Stomach (tissue), 9 donors: ENCODE results near the gene AKAP12. TPM values are rescaled to one million over a fixed set of nuclear protein-coding genes. Genes with fewer than 3 reads are reported as not detected.

Experiments
- DNase-seq, 2 donors: peaks; one replicate each; pipeline versions ENCODE4 v3.0.0 to v3.0.0-alpha.2; 2013 to 2019
- H3K27ac ChIP-seq, 5 donors: fragments of 200-600 bp in 4 of 5; sonication (generic) in 4 of 5; one replicate each; pipeline ENCODE4 v1.5.1; 2013 to 2019; ENCODE audit warnings: mild to moderate bottlenecking in 1 of 5, moderate library complexity in 1 of 5
- H3K27me3 ChIP-seq, 3 donors: fragments of 200-600 bp; sonication (generic); one replicate each; pipeline ENCODE4 v1.5.1; 2017 to 2019; ENCODE audit warnings: mixed run types in 1 of 3
- H3K36me3 ChIP-seq, 4 donors: fragments of 200-600 bp; sonication (generic); 1 replicate in 3 of 4; 2 replicates in 1 of 4; pipeline ENCODE4 v1.5.1; 2016 to 2019
- H3K4me1 ChIP-seq, 4 donors: fragments of 200-600 bp; sonication (generic); one replicate each; pipeline ENCODE4 v1.5.1; 2016 to 2019
- H3K4me3 ChIP-seq, 4 donors: fragments of 200-600 bp; sonication (generic) in 3 of 4; one replicate each; pipeline ENCODE4 v1.5.1; 2016 to 2019; ENCODE audit warnings: mild to moderate bottlenecking in 1 of 4
- H3K9me3 ChIP-seq, 4 donors: fragments of 200-600 bp; sonication (generic); one replicate each; pipeline ENCODE4 v1.5.1; 2016 to 2019
- CTCF ChIP-seq, 7 experiments: fragments of 450-650 bp in 4 of 7; fragments of 200-600 bp in 3 of 7; sonication (generic) in 3 of 7; IDR thresholded peaks; one replicate each; pipeline ENCODE4 v1.5.1; 2016 to 2019; ENCODE audit warnings: antibody characterized with exemption in 7 of 7, control low read depth in 2 of 7, mild to moderate bottlenecking in 1 of 7
- EP300 ChIP-seq: sonication (generic); formaldehyde crosslinking; IDR thresholded peaks from one replicate; pipeline ENCODE4 v1.6.1; 2017; ENCODE audit warnings: antibody characterized with exemption
- POLR2A ChIP-seq, 4 donors: fragments of 450-650 bp; IDR thresholded peaks; one replicate each; pipeline ENCODE4 v1.6.1; 2016; ENCODE audit warnings: antibody characterized with exemption in 4 of 4, control low read depth in 2 of 4, mild to moderate bottlenecking in 1 of 4, moderate library complexity in 1 of 4
- POLR2AphosphoS5 ChIP-seq, 3 donors: sonication (generic); formaldehyde crosslinking; IDR thresholded peaks; one replicate each; pipeline ENCODE4 v1.6.1; 2016; ENCODE audit warnings: antibody characterized with exemption in 3 of 3
- WGBS, 5 donors: extraction: QIAGEN DNeasy Blood & Tissue Kit in 3 of 5; methylation state at CpG; one replicate each; pipeline versions ENCODE4 v1.1.5 to v1.1.7; 2013 to 2018; 5-methylcytosine and 5-hydroxymethylcytosine counted together
- intact Hi-C: fragments of 100-400 bp; cut with DNase I; formaldehyde crosslinking; loops from one replicate; pipeline ENCODE4 v1.15.1; 2023; ENCODE audit warnings: low total_unique reads
- polyA plus RNA-seq, 3 donors: library from polyadenylated mRNA; stranded (reverse); fragments of 200-250 nt; gene quantifications; one replicate each; pipeline ENCODE4 v1.2.3, GENCODE V29; 2013
- total RNA-seq, 5 donors: library from RNA; depleted of rRNA; stranded (reverse); fragments of >200 nt; gene quantifications; one replicate each; pipeline versions ENCODE4 v1.1.0 to v1.2.3, GENCODE V29; 2014 to 2016
- donor health status: healthy with polysubstance abuse.
- donor health status: Bipolar disorder and iron deficiency.
- donor health status: healthy.

The AKAP12 gene
- total and polyA plus RNA-seq, 8 donors: 4.2 to 110 (median 35.0) TPM

GRCh38 chr6:151252634-151253033 is 12.9 kb downstream of the AKAP12 start:
- Histone ChIP-seq H3K27ac (no peak overlapping the region), H3K36me3 (no peaks in the 10 kb centered on the region), H3K4me1 (peaks cover 0 to 19% (median 3%) of the 10 kb centered on the region in 4 donors), H3K9me3 (no peaks in the 10 kb centered on the region), H3K4me3 (no peak overlapping the region), H3K27me3 (no peaks in the 10 kb centered on the region)
- intact Hi-C loops: no loop called here
- 91 to 96% (median 95%) methylated on average over 6 of the region's 6 CpGs for WGBS, 5 donors
- TF ChIP-seq CTCF (IDR thresholded peaks at IDR 0.05): no peak
- TF ChIP-seq EP300: no peak
- TF ChIP-seq POLR2A (IDR thresholded peaks at IDR 0.05): no peak
- no peak for TF ChIP-seq POLR2AphosphoS5 (IDR thresholded peaks at IDR 0.05)
- DNase-seq: no peak

GRCh38 chr6:151254451-151255081 is 14.8 kb downstream of the AKAP12 start:
- peak in 1 of 2 donors; percentile 48 for DNase-seq
- no peaks in the 10 kb centered on the region for H3K9me3 ChIP-seq
- intact Hi-C loops: no loop called here
- H3K27me3 ChIP-seq: no peaks in the 10 kb centered on the region
- no peak overlapping the region for H3K4me3 ChIP-seq
- H3K4me1 ChIP-seq: peaks cover 0 to 23% (median 9%) of the 10 kb centered on the region in 4 donors
- no peaks in the 10 kb centered on the region for H3K36me3 ChIP-seq
- peak overlapping the region in 4 of 5 donors; percentile 42 to 70 (median 48) for H3K27ac ChIP-seq
- TF ChIP-seq EP300: no peak
- TF ChIP-seq POLR2AphosphoS5 (IDR thresholded peaks at IDR 0.05): peak in 1 of 3 donors; percentile 27
- 55 to 67% (median 60%) methylated on average over 13 to 14 of the region's 14 CpGs for WGBS, 5 donors

- H3K9me3 ChIP-seq: no peaks in the 10 kb centered on the region
- WGBS, 5 donors: 69 to 80% (median 79%) methylated on average over 3 of the region's 3 CpGs
- intact Hi-C loops: no loop called here
- H3K36me3 ChIP-seq: no peaks in the 10 kb centered on the region
- no peak for DNase-seq
- TF ChIP-seq CTCF (IDR thresholded peaks at IDR 0.05): no peak
- TF ChIP-seq EP300: no peak
- TF ChIP-seq POLR2AphosphoS5 (IDR thresholded peaks at IDR 0.05): no peak
- no peak for TF ChIP-seq POLR2A (IDR thresholded peaks at IDR 0.05)
- peaks cover 0 to 23% (median 9%) of the 10 kb centered on the region in 4 donors for H3K4me1 ChIP-seq
- peak overlapping the region in 3 of 5 donors; percentile 43 to 70 (median 53) for H3K27ac ChIP-seq
- H3K4me3 ChIP-seq: no peak overlapping the region
- H3K27me3 ChIP-seq: no peaks in the 10 kb centered on the region
These were observed 16.0 kb downstream of the AKAP12 start for GRCh38 chr6:151255811-151256210.

GRCh38 chr6:151257985-151258445 is 18.2 kb downstream of the AKAP12 start:
- H3K4me1 ChIP-seq: peaks cover 0 to 28% (median 9%) of the 10 kb centered on the region in 4 donors
- H3K27me3 ChIP-seq: no peaks in the 10 kb centered on the region
- H3K36me3 ChIP-seq: no peaks in the 10 kb centered on the region
- H3K4me3 ChIP-seq: no peak overlapping the region
- H3K27ac ChIP-seq: peak overlapping the region in 4 of 5 donors; percentile 6 to 54 (median 28)
- 42 to 69% (median 46%) methylated on average over 4 of the region's 4 CpGs for WGBS, 5 donors
- no peak for TF ChIP-seq POLR2A (IDR thresholded peaks at IDR 0.05)
- TF ChIP-seq EP300: no peak
- no peak for TF ChIP-seq POLR2AphosphoS5 (IDR thresholded peaks at IDR 0.05)
- no peak for TF ChIP-seq CTCF (IDR thresholded peaks at IDR 0.05)
- intact Hi-C loops: no loop called here
- peak in 1 of 2 donors; percentile 67 for DNase-seq
- H3K9me3 ChIP-seq: no peaks in the 10 kb centered on the region

GRCh38 chr6:151260205-151260604 is 20.4 kb downstream of the AKAP12 start:
- no peaks in the 10 kb centered on the region for H3K36me3 ChIP-seq
- peaks cover 0 to 17% (median 6%) of the 10 kb centered on the region in 4 donors for H3K4me1 ChIP-seq
- H3K4me3 ChIP-seq: no peak overlapping the region
- no peaks in the 10 kb centered on the region for H3K27me3 ChIP-seq
- no peaks in the 10 kb centered on the region for H3K9me3 ChIP-seq
- 75 to 87% (median 79%) methylated on average over 4 of the region's 4 CpGs for WGBS, 5 donors
- DNase-seq: no peak
- TF ChIP-seq CTCF (IDR thresholded peaks at IDR 0.05) (no peak), EP300 (no peak), POLR2AphosphoS5 (IDR thresholded peaks at IDR 0.05) (no peak)
- intact Hi-C loops: no loop called here
- no peak overlapping the region for H3K27ac ChIP-seq
